OCI-LY7 (cell line): ENCODE data around the gene DHRS1. TPM values are rescaled to one million over a fixed set of nuclear protein-coding genes. Genes with fewer than 3 reads are reported as not detected.

Source experiments
- BruUV-seq: library from RNA; stranded (reverse); fragments of 400-500 nt; replicated peaks from 2 replicates; lab custom pipeline; 2021; lab: Mats Ljungman, UMichigan
- CTCF ChIA-PET: fragments of 300-600 bp; sonication (Branson Sonifier 250); formaldehyde crosslinking; loops from one replicate; lab custom pipeline; 2022; ENCODE audit warnings: antibody characterized with exemption; ENCODE audit not compliant: unreplicated experiment; lab: Charles Lee
- POLR2A ChIA-PET: fragments of 300-600 bp; sonication (Branson Sonifier 250); formaldehyde crosslinking; loops from one replicate; lab custom pipeline; 2022; ENCODE audit warnings: antibody characterized with exemption; lab: Charles Lee
- DNase-seq: peaks from one replicate; pipeline ENCODE4 v3.0.0-alpha.2; 2015; ENCODE audit warnings: low spot score
- H2AFZ ChIP-seq: fragments of 200-600 bp; sonication (generic), shearing (Covaris generic); 2 replicates; pipeline ENCODE4 v1.6.1; 2014; ENCODE audit warnings: mild to moderate bottlenecking, antibody characterized with exemption, low read length, moderate library complexity
- H3K27ac ChIP-seq: fragments of 200-600 bp; sonication (generic); 2 replicates; pipeline ENCODE4 v1.5.1; 2014; ENCODE audit warnings: mixed run types, low read depth, mild to moderate bottlenecking, moderate library complexity, low read length, inconsistent platforms; ENCODE audit not compliant: poor library complexity, severe bottlenecking
- H3K36me3 ChIP-seq: fragments of 200-600 bp; sonication (generic); 2 replicates; pipeline ENCODE4 v1.6.1; 2014; ENCODE audit warnings: mild to moderate bottlenecking, antibody characterized with exemption, low read length, moderate library complexity, mixed read lengths; ENCODE audit not compliant: insufficient read depth
- H3K4me1 ChIP-seq: fragments of 200-600 bp; sonication (generic); 2 replicates; pipeline ENCODE4 v1.5.1; 2014; ENCODE audit warnings: mild to moderate bottlenecking, low read length; ENCODE audit not compliant: insufficient read depth, poor library complexity, severe bottlenecking
- H3K4me2 ChIP-seq: fragments of 200-600 bp; sonication (generic); 2 replicates; pipeline ENCODE4 v1.6.1; 2014; ENCODE audit warnings: mild to moderate bottlenecking, low read length
- H3K4me3 ChIP-seq: fragments of 200-600 bp; sonication (generic); 2 replicates; pipeline ENCODE4 v1.5.1; 2014; ENCODE audit warnings: mild to moderate bottlenecking, low read depth, low read length; ENCODE audit not compliant: poor library complexity, severe bottlenecking
- H3K79me2 ChIP-seq: fragments of 200-600 bp; sonication (generic); 2 replicates; pipeline ENCODE4 v1.6.1; 2016; ENCODE audit warnings: low read depth, mild to moderate bottlenecking, low read length, moderate library complexity, mixed read lengths; ENCODE audit not compliant: insufficient read depth
- H3K9me2 ChIP-seq: fragments of 200-600 bp; sonication (generic); 2 replicates; pipeline ENCODE4 v1.6.1; 2016; ENCODE audit warnings: mild to moderate bottlenecking, low read length, mixed read lengths; ENCODE audit not compliant: insufficient read depth
- H3K9me3 ChIP-seq: fragments of 200-600 bp; sonication (generic); 2 replicates; pipeline ENCODE4 v1.6.1; 2014; ENCODE audit warnings: mild to moderate bottlenecking, mixed run types, low read length, mixed read lengths
- H4K20me1 ChIP-seq: fragments of 200-600 bp; sonication (generic); 2 replicates; pipeline ENCODE4 v1.6.1; 2014; ENCODE audit warnings: mild to moderate bottlenecking, antibody characterized with exemption, low read length, moderate library complexity, mixed read lengths; ENCODE audit not compliant: insufficient read depth
- EZH2phosphoT487 ChIP-seq: fragments of 200-600 bp; sonication (generic); IDR thresholded peaks from 2 replicates; pipeline ENCODE4 v1.6.1; 2018; ENCODE audit warnings: low read depth, borderline replicate concordance, mild to moderate bottlenecking, mixed run types, antibody characterized with exemption, low read length, moderate library complexity, mixed read lengths
- intact Hi-C: fragments of 100-400 bp; cut with micrococcal nuclease; formaldehyde crosslinking; loops from one replicate; pipeline ENCODE4 v1.10.0; 2022; ENCODE audit not compliant: unreplicated experiment
- total RNA-seq, 2 experiments: library from RNA; depleted of rRNA in 1 of 2; stranded (reverse); fragments of >200 nt in 1 of 2; shearing (Covaris generic) in 1 of 2; gene quantifications; 2 replicates each; pipeline ENCODE4 v1.2.3, GENCODE V29; 2014 to 2022
- TF ChIP-seq, protein P1 (sequence below): fragments of 200-600 bp; sonication (generic); conservative IDR thresholded peaks from 2 replicates; pipeline ENCODE4 v1.5.1; 2014; ENCODE audit warnings: mild to moderate bottlenecking, antibody characterized with exemption, low read length, moderate library complexity, mixed read lengths

DHRS1 gene
- total RNA-seq, 2 experiments from 2014 or later = 27.4 to 34.9 TPM

- Histone ChIP-seq H4K20me1 (no peaks in the 10 kb centered on the region), H3K36me3 (no peaks in the 10 kb centered on the region), H2AFZ (no peak overlapping the region; the same call in 1 of the 2 replicates), H3K9me2 (no peaks in the 10 kb centered on the region), H3K27ac (no peak overlapping the region), H3K9me3 (no peaks in the 10 kb centered on the region), H3K4me2 (peak overlapping the region; percentile 75), H3K79me2 (no peaks in the 10 kb centered on the region), H3K4me3 (peak overlapping the region; percentile 71), H3K4me1 (peaks cover 21% of the 10 kb centered on the region)
- POLR2A ChIA-PET = interaction anchor here (1.5 kb wide), 1 partner anchor 97 kb away, joined by 3 read pairs; the partner anchor contains the start of gene TINF2
- intact Hi-C loops = loop anchor here (10.0 kb wide), 1 partner anchor 336 kb away; no protein-coding TSS in a partner anchor
- DNase-seq = no peak
- no TSS peak for BruUV-seq
- no peak for TF ChIP-seq EZH2phosphoT487
- TF ChIP-seq, protein P1, sequence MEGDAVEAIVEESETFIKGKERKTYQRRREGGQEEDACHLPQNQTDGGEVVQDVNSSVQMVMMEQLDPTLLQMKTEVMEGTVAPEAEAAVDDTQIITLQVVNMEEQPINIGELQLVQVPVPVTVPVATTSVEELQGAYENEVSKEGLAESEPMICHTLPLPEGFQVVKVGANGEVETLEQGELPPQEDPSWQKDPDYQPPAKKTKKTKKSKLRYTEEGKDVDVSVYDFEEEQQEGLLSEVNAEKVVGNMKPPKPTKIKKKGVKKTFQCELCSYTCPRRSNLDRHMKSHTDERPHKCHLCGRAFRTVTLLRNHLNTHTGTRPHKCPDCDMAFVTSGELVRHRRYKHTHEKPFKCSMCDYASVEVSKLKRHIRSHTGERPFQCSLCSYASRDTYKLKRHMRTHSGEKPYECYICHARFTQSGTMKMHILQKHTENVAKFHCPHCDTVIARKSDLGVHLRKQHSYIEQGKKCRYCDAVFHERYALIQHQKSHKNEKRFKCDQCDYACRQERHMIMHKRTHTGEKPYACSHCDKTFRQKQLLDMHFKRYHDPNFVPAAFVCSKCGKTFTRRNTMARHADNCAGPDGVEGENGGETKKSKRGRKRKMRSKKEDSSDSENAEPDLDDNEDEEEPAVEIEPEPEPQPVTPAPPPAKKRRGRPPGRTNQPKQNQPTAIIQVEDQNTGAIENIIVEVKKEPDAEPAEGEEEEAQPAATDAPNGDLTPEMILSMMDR = no peak
- CTCF ChIA-PET = interaction anchor here (1.4 to 3.6 kb wide), 2 partner anchors 36 to 92 kb away, joined by 3 to 16 read pairs; no protein-coding TSS in a partner anchor
These were observed 39.3 kb upstream of the DHRS1 start for GRCh38 chr14:24338843-24339242.

DNA sequence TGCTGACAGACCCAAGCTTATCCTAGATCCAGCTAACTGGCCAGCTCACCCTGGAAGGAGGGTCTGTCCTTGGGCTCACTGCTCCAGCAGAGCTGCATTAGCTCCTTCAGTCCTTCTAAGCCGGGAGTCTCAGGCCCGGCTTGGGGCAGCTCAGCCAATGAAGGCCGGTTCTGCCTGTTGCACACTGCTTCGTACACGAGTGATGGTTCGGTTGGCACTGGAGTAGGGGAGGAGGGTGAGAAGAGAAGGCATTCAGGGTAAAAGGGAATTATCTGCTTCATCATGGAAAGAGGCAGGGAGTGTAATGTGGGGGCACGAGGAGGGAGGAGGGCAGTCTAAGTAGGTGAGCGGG, 38.2 kb upstream of the DHRS1 start:
- Histone ChIP-seq H3K9me3 (no peaks in the 10 kb centered on the region), H3K79me2 (no peaks in the 10 kb centered on the region), H4K20me1 (no peaks in the 10 kb centered on the region), H3K27ac (no peak overlapping the region), H3K4me1 (peaks cover 30% of the 10 kb centered on the region), H3K36me3 (no peaks in the 10 kb centered on the region), H3K4me3 (no peak overlapping the region), H3K4me2 (no peak overlapping the region), H3K9me2 (no peaks in the 10 kb centered on the region), H2AFZ (no peak overlapping the region)
- no peak for DNase-seq
- ChIA-PET CTCF (interaction anchor here (3.6 kb wide), 1 partner anchor 94 kb away, joined by 16 read pairs; no protein-coding TSS in a partner anchor), POLR2A (no interaction called here)
- TF ChIP-seq EZH2phosphoT487 = no peak
- BruUV-seq = no TSS peak
- intact Hi-C loops = loop anchor here (10.0 kb wide), 1 partner anchor 337 kb away; no protein-coding TSS in a partner anchor

- Histone ChIP-seq H3K27ac (no peak overlapping the region), H3K4me3 (no peak overlapping the region), H3K4me2 (no peak overlapping the region), H2AFZ (no peak overlapping the region), H3K9me3 (no peaks in the 10 kb centered on the region), H3K4me1 (peaks cover 36% of the 10 kb centered on the region), H3K36me3 (no peaks in the 10 kb centered on the region), H3K9me2 (no peaks in the 10 kb centered on the region), H3K79me2 (no peaks in the 10 kb centered on the region), H4K20me1 (no peaks in the 10 kb centered on the region)
- ChIA-PET POLR2A (no interaction called here), CTCF (interaction anchor here (3.6 kb wide), 1 partner anchor 94 kb away, joined by 16 read pairs; no protein-coding TSS in a partner anchor)
- no TSS peak for BruUV-seq
- TF ChIP-seq, protein P1 = no peak
- TF ChIP-seq EZH2phosphoT487 = no peak
- DNase-seq = no peak
- intact Hi-C loops = loop anchor here (10.0 kb wide), 1 partner anchor 338 kb away; no protein-coding TSS in a partner anchor
These were observed 37.7 kb upstream of the DHRS1 start for GRCh38 chr14:24337144-24337823.
